Measurements from ENCODE around the gene MAMSTR. TPM values are rescaled to one million over a fixed set of nuclear protein-coding genes. Genes with fewer than 3 reads are reported as not detected.

Gene MAMSTR
- total and polyA plus RNA-seq, 2 of the 4 experiments (the other 2 are of a cell fraction), result 0.18 to 1.9 TPM

GRCh38 chr19:48669903-48670668 is 49.4 kb downstream of the MAMSTR start:
- Histone ChIP-seq H3K23ac (ENCODE audit: low read depth, low read length) (no peak overlapping the region), H2BK120ac (ENCODE audit: low read depth, low read length) (no peak overlapping the region), H3K9me1 (ENCODE audit: insufficient read depth, low read length) (no peaks in the 10 kb centered on the region), H2AFZ (replicated peaks; ENCODE audit: low read length, poor library complexity) (no peak overlapping the region), H3K56ac (ENCODE audit: extremely low read depth, insufficient read depth, low read length) (no peak overlapping the region), H3K36me3 (ENCODE audit: control insufficient read depth, insufficient read depth, low read length) (no peaks in the 10 kb centered on the region), H3K14ac (replicated peaks; ENCODE audit: low read depth, low read length) (no peak overlapping the region), H3K4me2 (ENCODE audit: low read depth, low read length) (no peak overlapping the region), H3K18ac (ENCODE audit: low read depth, low read length) (no peak overlapping the region), H3K79me1 (ENCODE audit: low read depth in 1 of 2, low read length in 2 of 2) (no peaks in the 10 kb centered on the region), H4K8ac (ENCODE audit: low read depth in 2 of 2, low read length in 2 of 2) (no peak overlapping the region), H3K4me3 (ENCODE audit: insufficient read depth, low read depth, low read length) (no peak overlapping the region), H3K27me3 (ENCODE audit: control insufficient read depth, insufficient read depth, low read length) (peaks cover 7% of the 10 kb centered on the region), H3K4me1 (ENCODE audit: control insufficient read depth, insufficient read depth, low read length) (no peaks in the 10 kb centered on the region), H2AK5ac (ENCODE audit: low read depth, low read length) (no peak overlapping the region), H3K4ac (ENCODE audit: low read depth, low read length) (no peak overlapping the region), H3K9me3 (ENCODE audit: control insufficient read depth, insufficient read depth, low read length) (no peaks in the 10 kb centered on the region), H4K5ac (ENCODE audit: low read depth, low read length) (no peak overlapping the region), H4K91ac (ENCODE audit: insufficient read depth, low read depth, low read length) (no peak overlapping the region), H2BK15ac (ENCODE audit: low read depth, low read length) (no peak overlapping the region), H3K27ac (ENCODE audit: insufficient read depth, low read length) (no peak overlapping the region), H2AK9ac (replicated peaks; ENCODE audit: low read depth, low read length, poor library complexity) (no peak overlapping the region), H2BK20ac (ENCODE audit: low read depth, low read length) (no peak overlapping the region), H4K20me1 (ENCODE audit: insufficient read depth, low read length) (no peaks in the 10 kb centered on the region), H2BK5ac (ENCODE audit: low read depth, low read length, poor library complexity, severe bottlenecking) (no peak overlapping the region), H3K9ac (ENCODE audit: low read depth, low read length) (no peak overlapping the region)
- BruUV-seq (replicated peaks), result no TSS peak
- in situ Hi-C loops (cut with MboI; ENCODE audit: low sequenced_read_pairs) (no loop called here), dilution Hi-C loops (cut with HindIII; ENCODE audit: low sequenced_read_pairs, unreplicated experiment) (no loop called here), intact Hi-C loops (cut with micrococcal nuclease) (no loop called here)
- POLR2A ChIA-PET (ENCODE audit: unreplicated experiment), result no interaction called here
- DNase-seq, result no peak
- no peak for TF ChIP-seq MAZ (IDR thresholded peaks at IDR 0.05; ENCODE audit: borderline replicate concordance, low read depth, low read length)
- TF ChIP-seq FOS (IDR thresholded peaks at IDR 0.05; ENCODE audit: low read depth, low read length), result no peak
- TF ChIP-seq CEBPB (IDR thresholded peaks at IDR 0.05; ENCODE audit: low read depth, low read length), result no peak
- TF ChIP-seq MAFK (IDR thresholded peaks at IDR 0.05; ENCODE audit: low read depth, low read length), result no peak
- TF ChIP-seq BHLHE40 (IDR thresholded peaks at IDR 0.05; ENCODE audit: low read depth, low read length), result no peak
- TF ChIP-seq CTCF (conservative IDR thresholded peaks at IDR 0.05; ENCODE audit: low read depth, low read length), result no peak
- no peak for TF ChIP-seq CHD1 (IDR thresholded peaks at IDR 0.05; ENCODE audit: low read depth, low read length)
- no peak for TF ChIP-seq POLR2A (IDR thresholded peaks at IDR 0.05; ENCODE audit: low read depth, low read length)
- no peak for TF ChIP-seq RFX5 (IDR thresholded peaks at IDR 0.05; ENCODE audit: low read depth, low read length)
- no peak for TF ChIP-seq RAD21 (IDR thresholded peaks at IDR 0.05; ENCODE audit: low read length)
- TF ChIP-seq USF2 (IDR thresholded peaks at IDR 0.05; ENCODE audit: low read depth, low read length), result no peak
- TF ChIP-seq MXI1 (IDR thresholded peaks at IDR 0.05; ENCODE audit: borderline replicate concordance, low read depth, low read length), result no peak
- TF ChIP-seq RCOR1 (IDR thresholded peaks at IDR 0.05; ENCODE audit: insufficient replicate concordance, low read length), result no peak
- TF ChIP-seq NFE2L2 (IDR thresholded peaks at IDR 0.05; ENCODE audit: low read depth, low read length), result no peak
- ATAC-seq (ENCODE audit: low read depth), result no peak
- CTCF ChIA-PET, result no interaction called here
- WGBS, 2 experiments (ENCODE audit: extremely low coverage in 2 of 2, insufficient read length in 1 of 2), result 93% methylated on average over 9 of the region's 26 CpGs; no CpG with 5 or more reads in 1 of the 2 experiments
